NCI-H1105 treated with DMSO at 0.1 percent for 48 hours (cell line): ENCODE measurements around the gene ATP7A.
"Not testable (repeated sequence)": the region's sequence is repeated elsewhere in the genome, so short reads cannot be mapped to it uniquely, and the experiment has no call there.

Experiments
- DNase-seq: peaks from one replicate; lab custom pipeline; 2025; lab: John Stamatoyannopoulos, UW

ATP7A gene

GRCh38 chrX:77910108-77910840 is at the start of gene ATP7A:
Gene ATP7A, plus strand, starts transcription at chrX:77910693. Its CDS starts 60,949 bp downstream, at chrX:77971642.
- DNase-seq, result peak; percentile 80

GRCh38 chrX:77875372-77875771 is 35.1 kb upstream of the ATP7A start:
- no peak for DNase-seq

GRCh38 chrX:77881418-77881817 is 29.1 kb upstream of the ATP7A start:
- not testable (repeated sequence) for DNase-seq

DNA sequence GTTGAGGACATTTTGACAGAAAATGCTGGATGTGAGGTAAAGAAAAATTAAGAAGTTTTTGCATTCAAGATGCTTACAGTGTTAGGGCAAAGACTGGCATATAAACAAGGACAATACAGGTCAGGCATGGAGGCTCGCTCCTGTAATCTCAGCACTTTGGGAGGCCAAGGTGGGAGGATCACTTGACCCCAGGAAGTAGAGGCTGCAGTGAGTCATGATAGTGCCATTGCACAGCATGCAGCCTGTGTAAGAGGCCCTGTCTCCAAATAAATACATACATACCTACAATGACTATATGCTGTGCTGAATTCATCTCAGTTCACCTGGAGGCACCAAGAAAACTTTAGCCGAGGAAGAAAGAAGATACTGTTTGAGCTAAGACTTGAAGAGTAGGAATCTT is 17.6 kb upstream of the ATP7A start:
- DNase-seq, result no peak

DNA sequence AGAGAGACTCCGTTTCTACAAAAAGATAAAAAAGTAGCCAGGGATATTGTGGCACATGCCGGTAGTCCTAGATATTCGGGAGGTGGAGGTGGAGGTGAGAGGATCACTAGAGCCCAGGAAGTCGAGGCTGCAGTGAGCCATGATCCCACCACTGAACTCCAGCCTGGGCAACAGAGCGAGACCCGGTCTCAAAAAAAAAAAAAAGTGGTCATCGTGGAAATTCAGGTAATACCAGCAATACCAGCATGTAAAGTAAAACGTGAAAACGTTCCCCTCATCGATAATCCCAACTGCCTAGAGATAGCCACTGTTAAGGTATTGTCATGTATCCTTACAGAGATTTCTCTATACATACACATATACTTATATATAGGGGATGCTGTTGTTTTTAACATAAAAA is 16.8 kb upstream of the ATP7A start:
- no peak for DNase-seq

- DNase-seq, result peak; percentile 95
These were observed 15.3 kb upstream of the ATP7A start, which contains the start of gene MAGT1 for GRCh38 chrX:77894921-77895886. Gene MAGT1, minus strand, starts transcription at chrX:77895435. Its CDS starts 25 bp downstream, at chrX:77895410.

DNA sequence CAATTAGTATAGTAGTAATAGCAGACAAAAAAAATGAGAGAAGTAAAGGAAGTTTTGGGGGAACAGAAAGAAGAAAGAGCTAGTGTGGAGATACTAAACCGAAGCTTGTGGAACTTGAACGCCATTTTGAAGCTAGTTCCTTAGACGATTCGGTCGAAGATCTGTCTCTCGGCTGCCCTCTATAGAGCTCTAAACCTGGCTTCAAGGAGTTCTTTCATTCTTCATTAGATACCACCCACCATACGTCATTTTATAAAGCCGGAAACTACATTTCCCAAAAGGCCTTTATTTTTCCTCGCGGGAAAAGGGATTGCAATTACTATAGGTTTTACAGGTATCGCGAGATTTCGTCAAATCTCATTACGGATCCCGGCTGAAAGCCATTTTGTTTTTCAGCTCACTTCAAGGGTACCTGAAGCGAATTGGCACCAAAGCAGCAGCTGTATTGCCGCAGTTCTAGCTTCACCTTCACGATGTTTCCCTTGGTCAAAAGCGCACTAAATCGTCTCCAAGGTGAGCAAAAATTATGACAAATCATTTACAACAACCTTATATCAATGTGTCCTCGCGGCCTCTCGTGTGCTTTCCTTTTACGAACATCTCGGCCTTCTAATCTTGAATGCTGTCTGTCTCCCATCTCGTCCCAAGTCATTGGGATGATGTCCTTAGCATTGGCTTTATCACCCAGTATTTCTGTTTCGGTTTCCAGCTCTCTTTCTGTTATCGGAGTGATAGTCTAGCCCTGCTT is 11.2 kb upstream of the ATP7A start, which contains the start of gene COX7B:
COX7B (plus strand) TSS at position 388 of the 748 bp plus-strand sequence; CDS start at position 474, 86 bp downstream.
- DNase-seq, result peak; percentile 96

- no peak for DNase-seq
These were observed 9.8 kb upstream of the ATP7A start for GRCh38 chrX:77900688-77901087.

DNA sequence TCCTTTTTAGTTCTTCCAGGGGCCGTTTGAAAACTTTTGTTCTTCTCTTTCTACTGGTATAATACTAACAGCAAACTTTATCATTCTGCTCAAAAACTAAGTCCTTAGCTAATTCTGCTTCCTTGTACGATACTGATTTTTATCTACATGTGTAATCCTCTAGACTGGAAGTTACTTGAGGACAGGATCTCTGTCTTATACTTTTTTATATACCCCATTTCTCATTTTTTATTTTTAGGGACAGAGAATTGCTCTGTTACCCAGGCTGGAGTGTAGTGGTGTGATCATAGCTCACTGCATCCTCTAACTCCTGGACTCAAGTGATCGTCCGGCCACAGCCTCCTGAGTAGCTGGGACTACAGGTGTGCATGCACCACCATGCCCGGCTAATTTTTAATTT is 9.0 kb upstream of the ATP7A start:
- no peak for DNase-seq

DNA sequence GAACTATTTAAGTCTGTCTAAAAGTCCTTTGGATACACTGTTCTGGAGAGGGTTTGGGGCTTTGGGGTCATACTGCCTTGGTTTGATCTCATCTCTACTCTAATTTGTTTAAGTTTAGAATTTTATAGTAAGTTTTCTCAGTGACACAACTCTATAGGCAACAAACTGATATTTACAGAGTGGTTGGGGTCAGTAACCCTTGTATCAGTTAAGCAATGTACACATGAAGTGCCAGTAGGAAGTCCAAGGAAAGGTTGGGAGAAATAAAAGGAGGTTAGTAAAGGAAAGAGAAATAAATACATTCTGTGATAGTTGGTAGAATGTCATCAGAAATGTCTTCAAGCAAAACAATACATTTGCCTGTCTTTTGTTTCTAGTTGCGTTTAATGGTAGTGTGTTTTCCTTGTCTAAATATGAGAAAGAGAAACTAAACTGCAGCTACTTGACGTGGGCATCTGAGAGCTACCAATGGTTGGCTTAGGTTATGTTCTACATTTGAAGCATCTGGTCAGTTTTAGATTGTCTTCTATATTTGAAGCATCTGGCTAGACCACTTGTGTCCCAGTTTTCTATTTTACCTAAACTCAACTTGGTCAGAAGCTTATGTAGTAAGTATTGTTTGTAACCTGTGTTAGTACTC is 6.9 kb downstream of the ATP7A start:
- no peak for DNase-seq

GRCh38 chrX:77918568-77918967 is 8.1 kb downstream of the ATP7A start:
- DNase-seq, result no peak

GRCh38 chrX:77919370-77919769 is 8.9 kb downstream of the ATP7A start:
- DNase-seq, result not testable (repeated sequence)

DNA sequence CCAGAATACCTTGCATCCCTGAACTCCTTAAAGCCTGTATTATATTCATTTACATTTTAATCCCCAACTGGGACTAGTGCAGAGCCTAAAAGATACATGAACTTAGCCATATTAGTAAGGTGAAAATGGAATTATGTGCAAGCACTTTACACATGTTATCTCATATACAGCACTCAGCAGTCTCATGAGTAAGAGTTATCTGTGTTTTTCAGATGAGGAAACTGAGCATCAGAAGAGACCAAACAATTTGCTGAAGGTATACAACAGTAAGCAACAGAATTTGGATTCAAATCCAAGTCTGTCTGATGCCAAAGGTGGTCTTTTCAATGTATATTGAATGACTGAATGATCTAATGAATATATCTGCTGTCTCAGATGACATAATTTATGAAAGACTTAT is 12.3 kb downstream of the ATP7A start:
- no peak for DNase-seq

- no peak for DNase-seq
These were observed 13.9 kb downstream of the ATP7A start for GRCh38 chrX:77924320-77924859.

DNA sequence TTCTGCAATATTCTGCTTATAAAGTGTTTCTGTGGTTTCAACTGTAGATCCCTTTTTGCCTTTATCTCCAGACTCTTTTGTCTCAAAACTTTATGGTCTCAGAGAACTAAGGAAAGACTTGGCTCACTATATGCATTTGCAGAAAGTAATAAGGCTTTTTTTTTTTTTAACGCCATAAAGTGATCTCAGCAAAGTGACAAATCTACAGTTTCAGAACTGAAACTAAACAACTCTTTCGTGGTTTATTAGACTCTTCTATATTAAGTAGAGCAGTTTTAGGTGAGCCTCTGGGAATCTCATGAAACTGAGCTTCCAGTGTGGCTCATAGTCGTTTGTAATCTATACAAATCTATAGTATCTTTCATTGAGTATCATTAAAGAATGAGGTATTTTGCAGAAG is 15.3 kb downstream of the ATP7A start:
- DNase-seq, result no peak

- DNase-seq, result no peak
These were observed 20.1 kb downstream of the ATP7A start for GRCh38 chrX:77930581-77930980.

DNA sequence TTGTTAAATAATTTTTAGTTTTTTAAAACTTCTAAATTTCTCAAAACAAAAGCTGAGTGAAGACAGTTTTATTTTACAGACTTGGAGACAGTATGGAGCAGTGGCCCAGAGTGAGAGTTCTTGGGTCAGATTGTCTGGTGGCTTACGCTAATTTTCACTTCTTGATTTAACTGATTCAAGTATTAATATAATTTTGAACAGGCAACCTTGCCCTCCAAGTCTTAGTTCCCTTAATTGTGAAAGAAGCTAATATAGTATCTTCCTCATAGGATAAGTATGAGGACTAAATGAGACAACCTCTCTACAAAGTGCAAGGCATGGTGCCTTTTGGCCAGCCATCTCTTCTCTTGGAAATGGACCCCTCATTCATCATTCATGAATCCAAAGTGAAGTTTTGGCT is 25.4 kb downstream of the ATP7A start:
- no peak for DNase-seq

- no peak for DNase-seq
These were observed 25.8 kb downstream of the ATP7A start for GRCh38 chrX:77936299-77936698.

DNA sequence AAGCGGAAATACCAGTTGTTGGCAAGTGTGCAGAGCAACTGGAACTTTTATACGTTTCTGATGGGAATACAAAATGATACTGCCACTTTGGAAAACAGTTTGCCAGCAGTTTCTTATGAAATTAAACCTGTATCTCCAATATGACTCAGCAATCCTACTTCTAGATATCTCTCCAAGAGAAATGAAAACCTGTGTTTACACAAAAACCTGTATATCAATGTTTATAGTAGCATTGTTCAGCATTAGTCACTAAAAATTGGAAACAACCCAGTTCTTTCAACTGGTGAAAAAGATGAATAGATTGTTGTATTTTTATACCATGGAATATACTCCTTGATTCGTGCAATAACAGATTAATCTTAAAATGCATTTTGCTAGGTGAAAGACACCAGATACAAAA is 26.8 kb downstream of the ATP7A start:
- DNase-seq, result no peak

GRCh38 chrX:77938083-77938680 is 27.7 kb downstream of the ATP7A start:
- DNase-seq, result no peak

DNA sequence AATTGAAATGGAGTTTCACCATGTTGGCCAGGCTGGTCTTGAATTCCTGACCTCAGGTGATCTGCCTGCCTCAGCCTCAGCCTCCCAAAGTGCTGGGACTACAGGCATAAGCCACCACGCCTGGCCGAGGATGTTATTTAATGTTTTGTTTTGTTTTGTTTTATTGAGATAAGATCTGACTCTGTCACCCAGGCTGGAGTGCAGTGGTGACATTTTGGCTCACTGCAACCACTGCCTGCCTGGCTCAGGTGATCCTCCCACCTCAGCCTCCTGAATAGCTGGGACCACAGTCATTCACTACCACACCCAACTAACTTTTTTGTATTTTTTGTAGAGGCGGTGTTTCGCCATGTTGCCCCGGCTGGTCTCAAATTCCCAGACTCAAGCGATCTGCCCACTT is 34.5 kb downstream of the ATP7A start:
- DNase-seq, result not testable (repeated sequence)
